IMR-90 (cell line): Measurements from ENCODE around the gene SETSIP.

Source experiments
- CEBPB ChIP-seq: IDR thresholded peaks from 2 replicates; pipeline ENCODE4 v1.6.1; 2012; ENCODE audit warnings: low read depth, low read length, improper control_type of control experiment
- CTCF ChIP-seq: conservative IDR thresholded peaks from 2 replicates; pipeline ENCODE4 v1.5.1; 2012; ENCODE audit warnings: mild to moderate bottlenecking, low read depth, low read length, improper control_type of control experiment
- FOS ChIP-seq: fragments of 150-350 bp; IDR thresholded peaks from 2 replicates; pipeline ENCODE4 v1.6.1; 2016; ENCODE audit warnings: low read depth, low read length
- MAZ ChIP-seq: IDR thresholded peaks from 2 replicates; pipeline ENCODE4 v1.6.1; 2012; ENCODE audit warnings: low read depth, mild to moderate bottlenecking, low read length, improper control_type of control experiment, moderate library complexity, borderline replicate concordance
- POLR2A ChIP-seq: IDR thresholded peaks from 2 replicates; pipeline ENCODE4 v1.6.1; 2012; ENCODE audit warnings: mild to moderate bottlenecking, low read depth, low read length
- RAD21 ChIP-seq: IDR thresholded peaks from 2 replicates; pipeline ENCODE4 v1.6.1; 2012; ENCODE audit warnings: low read length, improper control_type of control experiment

GRCh38 chr1:92105546-92106081 lies 30.4 kb upstream of the SETSIP start:
- TF ChIP-seq POLR2A (no peak), CTCF (no peak), CEBPB (no peak), RAD21 (no peak), MAZ (no peak), FOS (no peak)
